Adrenal gland (tissue), 5 donors: ENCODE results near the gene SHH.
A peak's percentile ranks its signal among the peaks of the same experiment; 100 is the strongest.

Experiments used
- CTCF ChIP-seq, 6 experiments: fragments of 450-650 bp in 4 of 6; fragments of 200-600 bp in 2 of 6; sonication (generic) in 1 of 6; IDR thresholded peaks; 1 replicate in 5 of 6; 2 replicates in 1 of 6; pipeline versions ENCODE4 v1.5.1 to v1.8.0; 2016 to 2021; ENCODE audit warnings: antibody characterized with exemption in 6 of 6, mild to moderate bottlenecking in 2 of 6, moderate library complexity in 1 of 6
- POLR2A ChIP-seq, 2 donors: fragments of 450-650 bp; IDR thresholded peaks; one replicate each; pipeline ENCODE4 v1.6.1; 2017; ENCODE audit warnings: antibody characterized with exemption in 2 of 2, mild to moderate bottlenecking in 2 of 2, moderate library complexity in 1 of 2
- donor health status: DM: no; HTN: no; CAD: no.

- peak; percentile 60 to 94 (median 88) for TF ChIP-seq CTCF (IDR thresholded peaks at IDR 0.05)
- no peak for TF ChIP-seq POLR2A (IDR thresholded peaks at IDR 0.05)
Measured at GRCh38 chr7:155796381-155797261, 15.6 kb downstream of the SHH start.
